GM15510 (cell line): Measurements from ENCODE around the gene ANAPC16.
A peak's percentile ranks its signal among the peaks of the same experiment; 100 is the strongest.

Source experiments
- POLR2A ChIP-seq: IDR thresholded peaks from 3 replicates; pipeline ENCODE4 v1.6.1; 2011; ENCODE audit warnings: borderline replicate concordance; ENCODE audit not compliant: insufficient read length; ENCODE audit errors: extremely low read depth

Gene ANAPC16

DNA sequence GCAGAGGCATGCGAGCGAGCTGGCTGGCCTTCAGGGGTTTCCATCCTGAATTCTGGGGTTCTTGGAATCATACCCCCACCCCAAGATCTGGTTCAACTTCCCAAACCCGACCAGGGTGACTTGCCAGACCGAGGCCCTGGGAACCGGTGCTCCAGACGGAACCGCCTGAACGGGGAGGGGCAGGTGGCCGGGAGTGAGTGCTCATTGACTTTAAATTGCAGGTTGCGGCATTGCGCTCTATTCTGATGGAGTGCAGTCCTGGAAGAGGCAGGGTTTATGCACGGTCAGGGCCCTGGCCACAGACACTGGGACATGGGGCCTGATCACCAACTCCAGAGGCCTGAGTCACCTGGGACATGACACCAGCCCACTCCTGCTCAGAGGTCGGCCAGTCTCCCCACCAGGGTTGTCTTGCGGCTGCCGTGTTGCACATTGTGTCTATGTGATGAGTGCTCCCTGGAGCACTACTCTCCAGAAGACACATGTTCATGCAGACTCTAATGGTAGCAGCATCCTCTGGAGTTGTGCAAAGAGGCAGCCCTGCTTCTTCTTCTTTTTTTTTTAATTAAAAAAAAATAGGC, 52.1 kb downstream of the ANAPC16 start:
- no peak for TF ChIP-seq POLR2A

GRCh38 chr10:72270607-72271281, 54.9 kb downstream of the ANAPC16 start:
- no peak for TF ChIP-seq POLR2A

DNA sequence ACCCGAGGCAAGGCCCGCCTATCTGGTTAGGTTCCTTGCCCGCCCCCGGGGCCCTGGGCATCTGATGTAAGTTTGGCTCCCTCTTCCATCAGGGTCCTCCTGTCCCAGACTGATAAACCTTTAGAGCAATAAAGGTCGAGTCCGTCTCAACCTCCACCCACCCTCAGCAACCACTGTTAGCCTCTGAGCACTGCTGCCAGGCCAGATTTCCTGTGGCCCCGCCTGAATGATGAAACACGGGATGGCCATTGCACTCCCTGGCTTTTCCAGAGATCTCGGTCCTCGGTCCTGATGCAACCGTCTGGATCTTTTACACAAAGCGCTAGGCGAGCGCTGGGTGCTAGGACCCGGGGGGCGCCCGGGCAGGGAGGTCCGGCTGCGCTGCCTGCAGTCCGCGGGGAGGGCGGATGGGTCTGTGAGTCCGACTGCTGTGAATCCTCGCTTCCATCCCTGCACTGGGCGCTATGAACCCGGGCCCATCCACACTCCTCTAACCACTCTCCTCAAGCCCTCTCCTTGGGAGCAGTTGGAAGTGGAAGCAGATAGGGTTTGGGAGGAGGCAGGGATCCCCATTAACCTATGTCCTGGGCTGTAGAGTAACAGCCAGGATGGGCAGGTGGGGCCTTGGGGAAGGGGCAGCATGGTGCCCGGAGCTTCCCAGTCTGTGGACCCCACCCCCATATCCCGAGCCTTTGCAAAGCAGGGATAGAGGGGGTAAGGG, 57.0 kb downstream of the ANAPC16 start:
- peak; percentile 42 for TF ChIP-seq POLR2A

- TF ChIP-seq POLR2A: peak; percentile 100
Measured at GRCh38 chr10:72273410-72274212, 57.8 kb downstream of the ANAPC16 start, which contains the start of gene DDIT4. DDIT4 (plus strand) TSS chr10:72273924; CDS start chr10:72274217, 293 bp downstream.

- TF ChIP-seq POLR2A: no peak
Measured at GRCh38 chr10:72274213-72274729, 58.5 kb downstream of the ANAPC16 start.

DNA sequence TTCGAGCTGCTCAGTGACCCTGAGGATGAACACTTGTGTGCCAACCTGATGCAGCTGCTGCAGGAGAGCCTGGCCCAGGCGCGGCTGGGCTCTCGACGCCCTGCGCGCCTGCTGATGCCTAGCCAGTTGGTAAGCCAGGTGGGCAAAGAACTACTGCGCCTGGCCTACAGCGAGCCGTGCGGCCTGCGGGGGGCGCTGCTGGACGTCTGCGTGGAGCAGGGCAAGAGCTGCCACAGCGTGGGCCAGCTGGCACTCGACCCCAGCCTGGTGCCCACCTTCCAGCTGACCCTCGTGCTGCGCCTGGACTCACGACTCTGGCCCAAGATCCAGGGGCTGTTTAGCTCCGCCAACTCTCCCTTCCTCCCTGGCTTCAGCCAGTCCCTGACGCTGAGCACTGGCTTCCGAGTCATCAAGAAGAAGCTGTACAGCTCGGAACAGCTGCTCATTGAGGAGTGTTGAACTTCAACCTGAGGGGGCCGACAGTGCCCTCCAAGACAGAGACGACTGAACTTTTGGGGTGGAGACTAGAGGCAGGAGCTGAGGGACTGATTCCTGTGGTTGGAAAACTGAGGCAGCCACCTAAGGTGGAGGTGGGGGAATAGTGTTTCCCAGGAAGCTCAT, 59.0 kb downstream of the ANAPC16 start:
- peak; percentile 50 for TF ChIP-seq POLR2A

DNA sequence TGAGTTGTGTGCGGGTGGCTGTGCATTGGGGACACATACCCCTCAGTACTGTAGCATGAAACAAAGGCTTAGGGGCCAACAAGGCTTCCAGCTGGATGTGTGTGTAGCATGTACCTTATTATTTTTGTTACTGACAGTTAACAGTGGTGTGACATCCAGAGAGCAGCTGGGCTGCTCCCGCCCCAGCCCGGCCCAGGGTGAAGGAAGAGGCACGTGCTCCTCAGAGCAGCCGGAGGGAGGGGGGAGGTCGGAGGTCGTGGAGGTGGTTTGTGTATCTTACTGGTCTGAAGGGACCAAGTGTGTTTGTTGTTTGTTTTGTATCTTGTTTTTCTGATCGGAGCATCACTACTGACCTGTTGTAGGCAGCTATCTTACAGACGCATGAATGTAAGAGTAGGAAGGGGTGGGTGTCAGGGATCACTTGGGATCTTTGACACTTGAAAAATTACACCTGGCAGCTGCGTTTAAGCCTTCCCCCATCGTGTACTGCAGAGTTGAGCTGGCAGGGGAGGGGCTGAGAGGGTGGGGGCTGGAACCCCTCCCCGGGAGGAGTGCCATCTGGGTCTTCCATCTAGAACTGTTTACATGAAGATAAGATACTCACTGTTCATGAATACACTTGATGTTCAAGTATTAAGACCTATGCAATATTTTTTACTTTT, 59.7 kb downstream of the ANAPC16 start:
- TF ChIP-seq POLR2A: peak; percentile 21

DNA sequence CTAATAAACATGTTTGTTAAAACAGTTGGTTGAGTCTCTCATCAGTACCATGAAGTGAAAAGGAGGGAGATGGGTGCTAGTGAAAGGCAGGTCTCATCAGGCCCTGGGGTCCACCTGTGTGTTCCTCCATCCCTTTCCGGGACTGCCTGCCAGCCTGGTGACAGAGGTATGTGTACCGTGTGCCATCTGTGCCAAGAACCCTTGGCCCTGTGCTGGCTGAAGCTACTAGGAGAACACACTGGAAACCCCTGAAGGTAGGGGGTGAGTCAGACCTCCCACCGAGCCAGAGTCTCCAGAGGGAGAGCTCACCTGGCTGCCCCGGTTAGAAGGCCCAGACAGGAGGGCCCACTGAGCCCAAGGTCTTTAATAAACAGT, 60.2 kb downstream of the ANAPC16 start:
- TF ChIP-seq POLR2A: no peak

DNA sequence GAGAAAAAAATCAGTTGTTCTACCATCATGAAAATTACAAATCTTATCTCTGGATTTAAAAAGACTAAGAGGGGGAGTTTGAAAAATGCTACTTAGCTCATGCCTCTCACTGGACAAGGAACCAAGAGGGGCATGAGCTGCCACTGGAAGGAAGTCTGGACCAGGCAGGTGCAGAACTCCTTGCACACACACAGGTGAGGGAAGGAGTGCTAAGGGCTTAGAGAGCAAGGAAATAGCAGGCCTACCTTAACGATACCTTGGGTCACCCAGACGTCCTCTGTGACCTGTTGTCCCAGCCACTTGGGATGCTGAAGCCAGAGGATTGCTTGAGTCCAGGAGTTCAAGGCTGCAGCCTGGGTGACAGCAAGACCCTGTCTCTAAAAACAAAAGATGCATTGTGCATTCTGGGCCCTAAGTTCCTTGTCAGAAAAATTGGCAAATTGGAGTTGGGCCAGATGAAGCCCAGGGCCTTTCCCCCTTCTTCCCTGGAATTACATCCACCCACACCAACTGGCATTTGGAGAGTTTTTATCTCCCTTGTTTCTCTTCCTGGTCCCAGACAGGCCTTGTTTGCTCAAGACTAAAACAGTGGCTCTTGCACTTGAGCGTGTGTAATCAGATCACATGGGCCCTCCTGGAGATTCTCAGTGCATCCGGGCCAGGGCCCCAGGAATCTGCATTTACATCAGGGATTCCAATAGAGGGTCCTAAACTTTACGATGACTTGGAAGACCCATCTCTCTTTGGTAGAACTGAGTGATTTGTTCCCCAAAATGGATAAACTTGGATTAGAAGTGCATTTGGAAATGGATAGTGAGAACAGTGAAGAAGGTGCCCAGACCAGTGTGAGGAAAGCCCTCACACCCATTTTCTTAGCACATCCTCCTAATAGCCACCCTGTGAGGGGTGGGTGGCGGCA, 60.9 kb downstream of the ANAPC16 start:
- TF ChIP-seq POLR2A: peak; percentile 51

DNA sequence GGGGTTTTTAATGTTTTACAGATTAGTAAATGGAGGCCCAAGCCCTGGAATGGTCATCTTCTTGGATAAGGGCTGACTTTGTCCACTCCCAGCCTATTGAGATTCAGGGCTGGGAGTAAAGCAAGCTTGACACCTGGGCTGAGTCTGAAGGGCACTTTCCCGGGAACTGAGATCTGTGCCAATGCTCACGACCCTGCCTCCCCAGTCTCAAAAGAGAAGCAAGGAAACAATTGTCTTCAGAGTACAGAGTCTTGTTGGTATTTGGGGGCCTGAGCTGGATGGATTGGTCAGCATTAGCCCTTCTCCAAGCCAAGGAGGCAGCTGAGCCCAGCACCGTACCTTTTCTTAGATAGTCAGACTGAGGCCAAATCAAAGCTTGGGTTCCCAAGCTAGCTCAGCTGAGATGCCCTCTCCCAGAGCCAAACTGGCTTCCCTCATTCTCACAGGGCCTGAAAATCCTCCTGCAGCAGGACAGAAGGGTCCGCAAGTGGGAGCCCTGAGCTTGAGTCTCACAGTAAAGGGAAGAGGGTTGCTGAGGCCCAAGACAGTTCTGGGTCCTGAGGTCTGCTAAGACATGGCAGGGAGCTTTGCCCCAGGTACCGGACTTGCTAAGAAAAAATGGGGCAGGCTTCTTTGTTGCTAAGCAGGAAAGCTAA, 61.7 kb downstream of the ANAPC16 start:
- no peak for TF ChIP-seq POLR2A

DNA sequence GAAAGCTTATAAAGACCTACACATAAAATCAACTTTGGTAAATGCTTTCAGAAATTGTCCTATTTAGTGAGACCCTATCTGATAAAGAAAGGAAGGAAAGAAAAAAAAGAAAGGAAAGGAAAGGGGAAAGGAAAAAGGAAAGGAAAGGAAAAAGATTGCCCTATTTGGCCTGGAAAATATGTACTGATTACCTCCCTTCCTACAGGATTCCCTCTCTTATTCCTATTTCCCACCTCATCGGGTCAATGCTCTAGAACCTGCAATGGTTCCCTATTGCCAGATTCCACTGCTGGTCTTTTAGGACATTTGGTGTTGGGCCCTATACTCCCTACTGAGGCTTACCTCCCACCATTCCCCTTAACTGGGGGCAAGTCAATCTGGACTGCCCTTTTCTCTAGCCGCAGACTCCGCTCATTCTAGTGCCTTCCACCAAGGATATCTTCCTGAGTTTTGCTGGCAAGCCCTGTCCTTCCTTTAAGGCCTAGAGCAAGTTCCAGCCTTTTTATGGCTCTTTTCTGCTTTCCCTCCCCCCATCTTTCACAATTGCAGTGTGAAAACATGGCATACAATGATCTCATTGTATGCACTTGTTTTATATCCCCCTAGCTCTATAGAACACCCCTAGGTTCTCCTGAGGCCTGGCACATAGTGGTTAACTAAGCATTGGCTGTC, 62.3 kb downstream of the ANAPC16 start:
- no peak for TF ChIP-seq POLR2A
